ENCODE data around the gene NPM1.

Gene NPM1

DNA sequence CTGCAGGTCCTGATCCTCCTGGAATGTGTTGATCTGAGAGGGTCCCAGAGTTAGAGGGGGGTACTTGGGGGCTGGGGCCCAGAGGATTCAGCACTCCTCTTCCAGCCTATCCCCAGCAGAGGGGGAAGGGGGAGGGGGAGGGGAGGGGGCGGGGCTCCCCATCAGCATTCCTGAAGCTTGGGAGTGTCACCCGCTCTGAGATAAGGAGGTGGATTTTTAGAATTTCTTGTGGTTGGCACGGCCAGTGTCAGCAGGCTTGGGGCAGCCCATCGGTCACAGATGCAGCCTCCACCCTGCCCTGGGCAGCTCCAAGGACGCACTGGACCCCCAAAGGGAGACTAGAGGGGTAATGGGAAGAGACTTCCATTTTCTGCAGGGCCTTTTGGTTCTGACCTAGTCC lies 37.1 kb downstream of the NPM1 start:
- H3K4me3 ChIP-seq (ENCODE audit: control insufficient read depth, low read depth, low read length) = no peak overlapping the region
- TF ChIP-seq, protein P1, sequence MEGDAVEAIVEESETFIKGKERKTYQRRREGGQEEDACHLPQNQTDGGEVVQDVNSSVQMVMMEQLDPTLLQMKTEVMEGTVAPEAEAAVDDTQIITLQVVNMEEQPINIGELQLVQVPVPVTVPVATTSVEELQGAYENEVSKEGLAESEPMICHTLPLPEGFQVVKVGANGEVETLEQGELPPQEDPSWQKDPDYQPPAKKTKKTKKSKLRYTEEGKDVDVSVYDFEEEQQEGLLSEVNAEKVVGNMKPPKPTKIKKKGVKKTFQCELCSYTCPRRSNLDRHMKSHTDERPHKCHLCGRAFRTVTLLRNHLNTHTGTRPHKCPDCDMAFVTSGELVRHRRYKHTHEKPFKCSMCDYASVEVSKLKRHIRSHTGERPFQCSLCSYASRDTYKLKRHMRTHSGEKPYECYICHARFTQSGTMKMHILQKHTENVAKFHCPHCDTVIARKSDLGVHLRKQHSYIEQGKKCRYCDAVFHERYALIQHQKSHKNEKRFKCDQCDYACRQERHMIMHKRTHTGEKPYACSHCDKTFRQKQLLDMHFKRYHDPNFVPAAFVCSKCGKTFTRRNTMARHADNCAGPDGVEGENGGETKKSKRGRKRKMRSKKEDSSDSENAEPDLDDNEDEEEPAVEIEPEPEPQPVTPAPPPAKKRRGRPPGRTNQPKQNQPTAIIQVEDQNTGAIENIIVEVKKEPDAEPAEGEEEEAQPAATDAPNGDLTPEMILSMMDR (conservative IDR thresholded peaks at IDR 0.05; ENCODE audit: control insufficient read depth, insufficient read depth, low read depth, low read length) = no peak
- no peak for DNase-seq (ENCODE audit: low read depth)

DNA sequence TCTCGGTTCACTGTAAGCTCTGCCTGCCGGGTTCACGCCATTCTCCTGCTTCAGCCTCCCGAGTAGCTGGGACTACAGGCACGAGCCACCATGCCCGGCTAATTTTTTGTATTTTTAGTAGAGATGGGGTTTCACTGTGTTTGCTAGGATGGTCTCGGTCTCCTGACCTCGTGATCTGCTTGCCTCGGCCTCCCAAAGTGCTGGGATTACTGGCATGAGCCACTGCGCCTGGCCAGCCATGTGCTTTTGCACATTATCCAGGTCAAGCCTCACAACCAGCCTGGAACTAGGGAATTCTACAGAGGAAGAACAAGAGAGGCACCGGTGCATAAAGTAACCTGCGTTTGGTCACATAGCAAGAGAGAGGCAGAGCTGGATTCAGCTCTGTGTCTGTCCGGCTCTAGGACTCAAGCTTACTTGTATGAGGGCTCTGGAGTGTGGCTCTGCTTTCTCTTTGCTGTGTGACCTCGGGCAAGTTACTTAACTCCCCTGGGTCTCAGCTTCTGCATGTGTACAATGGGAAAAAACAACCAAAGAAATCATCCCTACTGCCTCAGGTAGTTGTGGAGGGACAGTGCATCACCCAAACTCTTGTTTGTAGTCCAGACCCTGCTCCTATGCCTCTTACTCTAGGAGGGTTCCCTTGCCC lies 38.1 kb downstream of the NPM1 start:
- TF ChIP-seq, protein P1 (conservative IDR thresholded peaks at IDR 0.05; ENCODE audit: control insufficient read depth, insufficient read depth, low read depth, low read length) = no peak
- no peak overlapping the region for H3K4me3 ChIP-seq (ENCODE audit: control insufficient read depth, low read depth, low read length)
- DNase-seq (ENCODE audit: low read depth) = no peak

DNA sequence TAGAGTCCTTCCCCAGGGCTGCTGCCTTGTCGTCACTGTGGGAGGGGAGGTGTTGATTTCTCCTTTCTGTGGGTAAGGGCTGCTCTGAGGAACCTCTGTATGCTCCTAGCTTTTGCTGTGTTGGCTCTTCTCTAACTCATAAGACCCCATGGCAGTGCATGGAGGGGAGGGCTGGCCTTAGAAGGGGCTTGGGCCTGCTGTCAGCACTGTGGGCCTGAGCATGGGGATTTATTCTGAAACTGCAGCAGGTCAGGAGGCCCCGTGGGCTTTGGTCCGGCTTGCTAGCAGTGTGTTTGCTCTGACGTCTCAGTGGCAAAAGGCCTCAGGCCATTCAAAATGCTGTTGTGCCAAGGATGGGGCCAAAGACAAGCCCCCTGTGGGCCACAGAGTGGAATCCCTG lies 38.6 kb downstream of the NPM1 start:
- no peak overlapping the region for H3K4me3 ChIP-seq (ENCODE audit: control insufficient read depth, low read depth, low read length)
- TF ChIP-seq, protein P1 (conservative IDR thresholded peaks at IDR 0.05; ENCODE audit: control insufficient read depth, insufficient read depth, low read depth, low read length) = no peak
- DNase-seq (ENCODE audit: low read depth) = no peak

DNA sequence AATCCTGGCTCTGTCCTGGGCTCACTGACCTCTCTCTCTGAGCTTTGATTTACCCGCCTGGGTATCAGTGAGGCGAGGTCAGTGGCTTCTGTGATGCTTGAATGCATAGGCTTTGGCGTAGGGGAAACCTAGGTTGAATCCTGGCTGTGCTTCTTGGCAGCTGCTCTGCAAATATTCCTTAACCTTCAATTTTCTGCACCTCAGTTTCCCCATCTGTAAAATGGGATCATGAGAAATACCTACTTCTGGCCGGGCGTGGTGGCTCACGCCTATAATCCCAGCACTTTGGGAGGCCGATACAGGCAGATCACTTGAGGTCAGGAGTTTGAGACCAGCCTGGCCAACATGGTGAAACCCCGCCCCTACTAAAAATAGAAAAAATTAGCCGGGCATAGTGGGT lies 39.0 kb downstream of the NPM1 start:
- H3K4me3 ChIP-seq (ENCODE audit: control insufficient read depth, low read depth, low read length) = no peak overlapping the region
- DNase-seq (ENCODE audit: low read depth) = no peak
- TF ChIP-seq, protein P1 (conservative IDR thresholded peaks at IDR 0.05; ENCODE audit: control insufficient read depth, insufficient read depth, low read depth, low read length) = no peak

DNA sequence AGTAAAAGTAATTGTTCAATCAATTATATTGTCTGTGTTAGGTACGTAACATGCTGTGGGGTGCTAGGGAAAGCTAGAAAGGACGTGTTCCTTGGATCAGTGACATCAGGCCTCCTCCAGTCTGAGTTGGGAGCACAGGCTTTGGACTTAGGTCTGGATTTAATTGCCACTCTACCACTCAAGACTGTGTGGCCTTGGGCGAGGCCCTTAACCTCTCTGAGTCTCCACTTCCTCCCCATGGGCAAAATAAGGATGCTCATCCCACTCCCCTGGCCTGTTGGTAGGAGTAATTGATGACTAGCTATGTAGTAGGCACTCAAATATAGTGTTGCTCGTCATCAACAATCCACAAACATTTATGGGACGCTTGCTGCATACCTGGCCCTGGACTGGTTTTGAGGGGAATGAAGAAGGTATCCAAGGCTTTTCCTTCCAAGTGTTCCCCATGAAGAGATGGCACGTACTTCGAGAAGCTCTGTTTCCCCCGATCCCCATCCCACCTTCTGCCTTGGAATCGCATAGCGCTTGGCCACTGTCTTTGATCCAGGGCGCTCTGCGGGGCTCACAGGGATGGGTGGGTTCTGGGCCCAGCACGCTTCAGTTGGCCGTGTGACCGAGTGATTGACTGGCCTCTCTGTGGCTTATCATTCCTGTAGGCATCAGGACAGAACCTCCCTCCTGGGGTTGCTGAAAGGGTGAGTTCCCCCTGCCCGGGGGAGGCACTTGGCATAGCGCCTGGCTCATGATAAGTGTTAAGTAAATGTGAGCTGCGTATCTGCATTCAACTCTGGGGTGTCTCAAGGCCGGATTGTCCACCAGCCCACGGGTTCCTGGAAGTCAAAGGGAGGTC lies 39.9 kb downstream of the NPM1 start:
- no peak overlapping the region for H3K4me3 ChIP-seq (ENCODE audit: control insufficient read depth, low read depth, low read length)
- no peak for DNase-seq (ENCODE audit: low read depth)
- TF ChIP-seq, protein P1 (conservative IDR thresholded peaks at IDR 0.05; ENCODE audit: control insufficient read depth, insufficient read depth, low read depth, low read length) = no peak

DNA sequence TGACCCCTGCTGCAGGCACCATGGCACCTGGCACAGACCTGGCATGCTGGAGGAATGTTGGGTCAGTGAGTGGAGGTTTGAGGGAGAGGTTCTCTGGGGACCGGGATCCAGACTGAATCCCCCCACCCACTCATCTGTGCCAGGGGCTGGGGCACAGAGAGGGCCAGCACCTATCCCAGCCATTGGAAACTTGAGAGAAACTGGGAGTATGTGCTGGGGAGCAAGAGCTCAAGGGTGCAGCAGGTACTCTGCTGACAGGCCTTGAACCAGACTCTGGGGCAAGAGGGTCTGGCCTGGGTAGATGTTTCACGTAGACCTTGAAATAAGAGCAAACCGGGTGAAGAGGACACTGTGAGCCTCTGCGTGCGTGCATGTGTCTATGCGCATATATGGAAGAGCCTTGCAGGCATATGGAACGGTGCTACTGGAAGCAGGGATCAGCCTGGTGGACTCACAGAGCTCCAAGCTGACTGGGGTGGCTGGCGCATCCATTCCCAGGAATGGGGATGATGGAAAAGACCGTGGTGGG lies 40.6 kb downstream of the NPM1 start:
- TF ChIP-seq, protein P1 (conservative IDR thresholded peaks at IDR 0.05; ENCODE audit: control insufficient read depth, insufficient read depth, low read depth, low read length) = no peak
- DNase-seq (ENCODE audit: low read depth) = no peak
- no peak overlapping the region for H3K4me3 ChIP-seq (ENCODE audit: control insufficient read depth, low read depth, low read length)

Measured in fibroblast of mammary gland (primary cell).